Small intestine (tissue), 7 donors: ENCODE results near the gene TNIK. TPM values are rescaled to one million over a fixed set of nuclear protein-coding genes. Genes with fewer than 3 reads are reported as not detected.
"Not testable (repeated sequence)": the region's sequence is repeated elsewhere in the genome, so short reads cannot be mapped to it uniquely, and the experiment has no call there.

ENCODE experiments used
- DNase-seq, 2 donors: peaks; one replicate each; pipeline versions ENCODE4 v3.0.0 to v3.0.0-alpha.2; 2013
- FAIRE-seq: peaks from 2 replicates; lab custom pipeline; 2012; peaks lifted over from hg19 to GRCh38; lab: Jason Lieb, UNC
- H3K27ac ChIP-seq, 3 donors: one replicate each; pipeline ENCODE4 v1.5.1; 2013; ENCODE audit warnings: low read length in 2 of 3, mild to moderate bottlenecking in 2 of 3, control low read depth in 1 of 3, inconsistent platforms in 1 of 3, low read depth in 1 of 3, moderate library complexity in 1 of 3
- H3K27me3 ChIP-seq, 3 donors: one replicate each; pipeline ENCODE4 v1.6.1; 2013; ENCODE audit warnings: low read length in 3 of 3, inconsistent platforms in 1 of 3; ENCODE audit not compliant: control insufficient read depth in 3 of 3, insufficient read depth in 3 of 3
- H3K36me3 ChIP-seq, 3 donors: one replicate each; pipeline ENCODE4 v1.6.1; 2013; ENCODE audit warnings: low read length in 3 of 3, inconsistent platforms in 1 of 3, low read depth in 1 of 3, mild to moderate bottlenecking in 1 of 3, moderate library complexity in 1 of 3; ENCODE audit not compliant: control insufficient read depth in 3 of 3, insufficient read depth in 2 of 3
- H3K4me1 ChIP-seq, 3 donors: one replicate each; pipeline ENCODE4 v1.6.1; 2013; ENCODE audit warnings: low read length in 2 of 3, inconsistent platforms in 1 of 3, low read depth in 1 of 3, mild to moderate bottlenecking in 1 of 3, moderate library complexity in 1 of 3; ENCODE audit not compliant: control insufficient read depth in 3 of 3, insufficient read depth in 2 of 3
- H3K4me3 ChIP-seq, 3 donors: one replicate each; pipeline ENCODE4 v1.5.1; 2013; ENCODE audit warnings: low read length in 3 of 3, control low read depth in 1 of 3, inconsistent platforms in 1 of 3, low read depth in 1 of 3, mild to moderate bottlenecking in 1 of 3, moderate library complexity in 1 of 3
- H3K9me3 ChIP-seq, 2 donors: one replicate each; pipeline ENCODE4 v1.6.1; 2013; ENCODE audit warnings: low read depth in 1 of 2, low read length in 1 of 2; ENCODE audit not compliant: control insufficient read depth in 2 of 2, insufficient read depth in 1 of 2
- WGBS, 3 donors: extraction: QIAGEN DNeasy Blood & Tissue Kit; methylation state at CpG; one replicate each; pipeline ENCODE4 v1.1.7; 2013; 5-methylcytosine and 5-hydroxymethylcytosine counted together
- polyA plus RNA-seq, 4 donors: library from polyadenylated mRNA; stranded (reverse) in 3 of 4; unstranded in 1 of 4; fragments of 200-250 nt in 3 of 4; fragments of 120-200 nt in 1 of 4; gene quantifications; one replicate each; pipeline versions ENCODE4 v1.2.1 to v1.2.3, GENCODE V29; 2013
- donor health status: healthy with polysubstance abuse.
- donor health status: control.
- donor health status: control.
- donor health status: Bipolar disorder and iron deficiency.
- donor health status: healthy.

TNIK gene
- polyA plus RNA-seq, 4 donors, result 14.9 to 38.7 (median 27.5) TPM

DNA sequence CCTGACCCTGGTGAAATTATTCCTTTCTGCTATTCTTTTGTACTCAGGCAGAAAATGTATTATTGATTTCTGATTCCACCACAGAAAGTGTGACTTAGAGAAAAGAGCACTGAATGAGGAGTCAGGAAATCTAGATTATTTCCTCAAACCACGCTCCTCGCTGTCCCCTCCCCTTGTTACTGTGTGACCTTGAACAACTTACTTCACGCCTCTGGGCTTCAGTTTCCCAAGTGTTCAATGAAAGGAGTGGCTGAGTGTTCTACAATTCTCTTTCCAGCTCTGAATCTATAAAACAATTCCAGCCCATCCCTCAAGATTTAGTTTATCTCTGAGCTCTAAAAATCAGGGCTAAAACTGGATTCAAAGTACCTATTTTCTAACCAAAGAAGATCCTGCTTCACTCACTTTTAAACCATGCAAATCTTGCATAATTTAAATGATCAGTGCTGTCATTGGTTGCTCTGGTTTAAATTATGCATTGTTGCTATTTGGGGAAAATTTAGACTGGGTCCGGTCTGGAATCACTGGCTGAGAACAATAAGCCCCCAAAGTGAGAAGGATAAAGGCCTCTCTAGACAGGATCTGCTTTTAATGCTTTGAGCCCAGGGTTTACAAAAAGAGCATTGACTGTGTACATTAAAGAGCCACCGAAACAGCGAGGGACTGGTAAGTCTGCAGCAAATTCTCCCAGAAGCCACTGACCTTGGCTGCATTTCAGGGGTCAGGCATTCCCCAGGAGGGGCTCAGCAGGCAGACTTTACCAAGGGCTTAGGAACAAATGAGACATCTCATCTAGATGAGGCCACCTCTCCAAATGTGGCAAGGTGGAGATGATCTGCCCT, 3.2 kb downstream of the TNIK start:
- no peaks in the 10 kb centered on the region for H3K9me3 ChIP-seq
- no peaks in the 10 kb centered on the region for H3K27me3 ChIP-seq
- H3K27ac ChIP-seq, result peak overlapping the region; percentile 38 to 73 (median 58)
- peak overlapping the region in 2 of 3 donors; percentile 80 to 89 for H3K4me3 ChIP-seq
- no peak for DNase-seq
- H3K36me3 ChIP-seq, result no peaks in the 10 kb centered on the region
- WGBS, 3 donors, result 25 to 49% (median 34%) methylated on average over 6 of the region's 6 CpGs
- H3K4me1 ChIP-seq, result peaks cover 11 to 22% (median 14%) of the 10 kb centered on the region in 3 donors
- FAIRE-seq, result no peak

DNA sequence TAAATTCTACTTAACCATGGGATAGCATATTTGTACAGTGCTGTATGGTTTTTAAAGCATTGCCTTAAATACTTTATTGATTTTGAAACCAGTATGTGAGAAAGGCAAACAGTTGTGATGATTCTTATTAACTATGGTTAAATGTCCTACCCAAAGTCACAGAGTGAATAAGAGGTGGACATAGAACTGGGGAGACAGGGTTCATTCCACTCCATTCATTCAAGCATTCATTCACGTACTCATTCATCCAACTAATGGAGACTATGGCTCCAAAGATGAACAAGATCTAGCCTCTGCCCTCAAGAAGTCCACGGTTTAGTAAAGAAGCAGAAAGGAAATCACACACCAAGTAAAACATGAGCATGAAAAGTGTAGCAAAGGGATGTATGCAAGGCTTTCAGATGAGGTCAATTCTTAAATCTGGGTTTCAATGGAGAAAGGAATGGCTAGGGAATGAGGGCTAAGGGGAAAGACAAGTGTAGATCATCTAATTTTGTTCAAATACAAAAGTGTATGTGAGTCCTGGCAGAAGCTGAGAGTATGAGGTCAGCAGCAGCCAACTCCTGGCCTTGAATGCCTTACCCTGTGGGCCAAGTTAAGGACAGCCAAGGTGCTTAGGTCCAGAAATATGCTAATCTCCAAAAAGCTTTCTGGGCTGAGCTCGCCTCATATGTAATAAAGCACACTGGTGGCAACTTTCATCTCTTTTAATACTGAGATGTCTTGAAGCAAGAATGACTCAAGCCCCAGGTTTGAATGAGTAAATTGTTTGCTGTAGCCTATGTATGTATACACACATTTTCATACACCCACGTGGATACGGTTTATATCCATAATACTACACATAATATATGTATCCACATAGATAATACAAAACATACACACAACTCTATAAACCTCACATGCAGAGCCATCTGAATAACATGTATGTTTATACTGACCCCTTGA, 4.3 kb downstream of the TNIK start:
- H3K36me3 ChIP-seq, result peaks cover 0 to 2% (median 0%) of the 10 kb centered on the region in 3 donors
- H3K27me3 ChIP-seq, result no peaks in the 10 kb centered on the region
- no peaks in the 10 kb centered on the region for H3K9me3 ChIP-seq
- DNase-seq (no peak), FAIRE-seq (no peak)
- H3K4me1 ChIP-seq, result peaks cover 12 to 22% (median 13%) of the 10 kb centered on the region in 3 donors
- no peak overlapping the region for H3K4me3 ChIP-seq
- 40 to 61% (median 41%) methylated on average over 5 of the region's 5 CpGs for WGBS, 3 donors
- peak overlapping the region in 1 of 3 donors; percentile 33 for H3K27ac ChIP-seq

GRCh38 chr3:171454041-171454440, 6.2 kb downstream of the TNIK start:
- 18 to 68% (median 42%) methylated on average over 8 of the region's 8 CpGs for WGBS, 3 donors
- H3K4me1 ChIP-seq, result peaks cover 12 to 22% (median 13%) of the 10 kb centered on the region in 3 donors
- H3K27ac ChIP-seq, result peak overlapping the region; percentile 3 to 79 (median 74)
- DNase-seq (peak; percentile 85 to 92), FAIRE-seq (no peak)
- H3K27me3 ChIP-seq, result no peaks in the 10 kb centered on the region
- H3K4me3 ChIP-seq, result no peak overlapping the region
- no peaks in the 10 kb centered on the region for H3K9me3 ChIP-seq
- peaks cover 0 to 2% (median 0%) of the 10 kb centered on the region in 3 donors for H3K36me3 ChIP-seq

DNA sequence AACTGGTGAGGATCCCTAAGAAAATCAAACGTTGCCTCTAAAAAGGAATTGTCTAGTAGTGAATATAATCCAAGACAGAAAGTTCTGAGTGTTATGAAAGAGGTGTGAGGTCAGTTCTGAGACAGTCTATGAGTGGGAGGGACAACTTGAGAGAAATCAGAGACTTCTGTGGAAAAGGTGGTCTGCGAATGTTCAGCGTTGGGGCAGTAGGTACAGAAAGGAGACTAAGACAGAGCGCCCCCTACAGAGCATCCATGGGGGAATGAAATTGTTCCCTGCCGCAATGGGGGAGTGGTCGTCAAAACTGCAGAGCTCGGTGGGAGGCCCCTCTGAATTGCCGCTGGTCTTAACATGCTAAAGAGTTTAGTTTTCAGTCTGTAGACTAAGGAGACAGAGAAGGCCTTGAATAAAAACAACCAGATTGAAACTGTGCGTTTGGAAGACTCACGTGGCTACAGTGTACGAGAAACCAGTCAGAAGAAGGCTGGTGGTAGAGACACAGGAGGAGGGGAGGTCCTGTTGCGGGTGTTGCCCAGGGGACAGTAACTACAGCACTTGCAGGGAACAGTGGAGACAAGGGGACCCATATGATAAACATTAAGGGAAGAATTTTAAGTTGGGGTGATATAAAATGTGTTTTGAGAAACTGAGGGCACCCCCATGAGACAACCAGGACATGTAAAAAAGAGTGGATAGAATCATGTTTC, 6.9 kb downstream of the TNIK start:
- no peak for DNase-seq
- peaks cover 12 to 22% (median 13%) of the 10 kb centered on the region in 3 donors for H3K4me1 ChIP-seq
- WGBS, 3 donors, result 79 to 84% (median 83%) methylated on average over 12 of the region's 12 CpGs
- H3K9me3 ChIP-seq, result no peaks in the 10 kb centered on the region
- H3K36me3 ChIP-seq, result peaks cover 0 to 2% (median 0%) of the 10 kb centered on the region in 3 donors
- peak overlapping the region; percentile 38 to 79 (median 39) for H3K27ac ChIP-seq
- no peak overlapping the region for H3K4me3 ChIP-seq
- no peaks in the 10 kb centered on the region for H3K27me3 ChIP-seq
- FAIRE-seq, result no peak

- peaks cover 12 to 18% (median 13%) of the 10 kb centered on the region in 3 donors for H3K4me1 ChIP-seq
- DNase-seq (no peak), FAIRE-seq (no peak)
- no peak overlapping the region for H3K4me3 ChIP-seq
- H3K36me3 ChIP-seq, result peaks cover 0 to 2% (median 0%) of the 10 kb centered on the region in 3 donors
- H3K27me3 ChIP-seq, result no peaks in the 10 kb centered on the region
- 55 to 75% (median 67%) methylated on average over 5 of the region's 5 CpGs for WGBS, 3 donors
- H3K9me3 ChIP-seq, result no peaks in the 10 kb centered on the region
- H3K27ac ChIP-seq, result no peak overlapping the region
Measured at GRCh38 chr3:171452328-171452727, 7.9 kb downstream of the TNIK start.

DNA sequence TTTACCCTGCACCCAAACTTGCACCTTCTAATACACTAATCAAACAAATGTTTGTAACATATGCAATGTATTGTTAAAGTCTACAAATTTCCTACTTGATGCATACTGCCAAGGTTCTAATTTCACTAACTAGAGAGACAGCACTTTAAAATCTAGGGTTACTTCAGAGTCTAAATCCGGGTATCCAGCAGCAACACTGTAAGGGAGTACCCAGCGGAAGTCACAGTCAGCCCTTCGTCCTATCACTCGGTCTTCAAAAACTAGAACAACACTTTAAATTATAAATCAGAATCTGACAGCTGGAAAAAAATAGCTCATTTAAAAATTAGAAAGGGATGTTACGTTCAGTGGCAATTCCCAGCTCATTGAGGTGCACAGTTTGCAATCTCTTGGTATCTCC, 8.3 kb downstream of the TNIK start:
- no peak for DNase-seq

DNA sequence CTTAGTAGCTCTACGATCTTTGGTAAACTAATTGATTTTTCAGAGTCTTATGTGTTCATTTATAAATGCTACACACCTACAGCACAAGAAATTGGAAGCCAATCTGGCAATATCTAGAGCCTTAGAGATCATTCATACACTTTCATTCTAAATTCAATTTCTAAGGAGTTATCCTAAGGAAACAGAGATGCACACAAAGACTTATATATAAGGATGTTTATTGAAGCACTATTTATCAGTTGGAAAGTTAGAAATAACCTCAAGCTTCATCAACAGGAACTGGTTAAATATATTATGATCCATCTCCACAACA, 12.7 kb downstream of the TNIK start:
- H3K4me3 ChIP-seq, FAIRE-seq, H3K9me3 ChIP-seq, DNase-seq, H3K27me3 ChIP-seq, H3K36me3 ChIP-seq, H3K27ac ChIP-seq: not testable (repeated sequence)
- 20 to 56% (median 31%) methylated on average over 1 of the region's 1 CpG for WGBS, 3 donors
- peaks cover 4 to 11% (median 6%) of the 10 kb centered on the region in 3 donors for H3K4me1 ChIP-seq

More for the DNA sequence above, 8.3 kb downstream of the TNIK start:
- H3K4me1 ChIP-seq, result peaks cover 12 to 16% (median 13%) of the 10 kb centered on the region in 3 donors
- FAIRE-seq, result no peak
- no peaks in the 10 kb centered on the region for H3K9me3 ChIP-seq
- H3K36me3 ChIP-seq, result peaks cover 0 to 2% (median 0%) of the 10 kb centered on the region in 3 donors
- no peaks in the 10 kb centered on the region for H3K27me3 ChIP-seq
- no peak overlapping the region for H3K27ac ChIP-seq
- no peak overlapping the region for H3K4me3 ChIP-seq
- 93 to 96% (median 94%) methylated on average over 5 of the region's 5 CpGs for WGBS, 3 donors
